KBM-7 (cell line): ENCODE measurements around the gene RGMA.
A peak's percentile ranks its signal among the peaks of the same experiment; 100 is the strongest.

ENCODE experiments used
- DNase-seq: peaks from one replicate; pipeline ENCODE4 v3.0.0-alpha.2; 2015
- in situ Hi-C: fragments of 300-500 bp; cut with MboI; formaldehyde crosslinking; loops from 2 replicates; pipeline ENCODE4 v1.14.3; 2020; ENCODE audit warnings: low sequenced_read_pairs, low pct_unique_long_range_greater_than_20kb, mixed read lengths

The RGMA gene

DNA sequence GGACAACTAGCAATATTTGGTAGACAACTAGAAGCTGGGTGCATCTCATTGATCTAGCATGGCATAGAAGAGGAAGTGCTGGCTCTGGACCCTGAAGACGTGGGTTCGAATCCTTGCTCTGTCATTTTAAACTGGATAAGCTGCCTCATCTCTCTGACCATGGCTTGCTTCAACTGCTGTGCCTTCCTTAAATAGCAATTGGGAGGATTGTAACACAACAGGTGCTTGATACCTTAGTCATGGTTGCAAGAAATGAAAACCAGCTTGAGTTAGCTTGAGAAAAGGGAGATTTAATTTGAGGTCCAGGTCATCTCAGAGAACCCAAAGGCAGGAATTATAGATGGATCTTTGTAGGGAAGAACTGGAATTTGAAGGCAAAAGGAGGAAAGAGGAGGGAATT, 14.8 kb upstream of the RGMA start:
- in situ Hi-C loops = no loop called here
- DNase-seq = no peak

DNA sequence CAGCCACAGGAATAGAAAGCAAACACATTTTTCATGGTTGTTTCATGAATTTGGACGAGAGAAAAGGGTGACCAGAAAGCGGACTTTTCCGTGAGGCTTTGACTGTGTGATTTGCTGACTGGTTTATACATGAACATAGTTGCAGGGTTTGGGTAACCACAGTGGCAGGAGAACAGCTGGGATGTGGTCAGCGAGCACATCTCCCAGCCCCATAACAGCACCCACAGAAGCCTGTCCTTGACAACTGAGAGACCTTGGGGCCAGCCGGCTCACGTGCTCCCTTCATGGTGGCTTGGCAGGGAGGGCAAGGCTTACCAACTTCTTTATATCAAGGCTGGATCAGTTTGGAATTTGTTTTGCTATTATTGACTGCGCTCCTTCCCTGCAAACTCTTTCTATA, 13.2 kb upstream of the RGMA start:
- DNase-seq = no peak
- in situ Hi-C loops = no loop called here

DNA sequence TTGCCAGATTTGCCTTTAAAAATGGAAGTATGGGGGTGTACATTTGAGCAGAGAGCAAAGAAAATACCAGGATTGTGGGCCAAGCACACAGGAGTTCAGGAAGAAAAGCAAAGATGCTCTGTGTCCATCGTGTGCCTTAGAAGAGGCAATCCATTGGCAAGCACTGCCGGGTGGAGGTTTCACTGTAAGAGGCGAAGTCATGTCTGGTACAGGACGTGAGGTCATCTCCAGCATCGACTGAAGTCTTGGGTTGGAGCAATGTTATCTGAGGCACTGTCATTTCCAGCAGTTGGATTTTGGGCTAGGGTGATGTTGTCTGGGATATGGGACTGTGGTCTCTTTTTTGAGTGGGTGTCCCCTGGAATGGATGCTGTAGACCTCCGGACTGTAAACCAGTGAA, 4.8 kb upstream of the RGMA start:
- DNase-seq = no peak
- in situ Hi-C loops = no loop called here

DNA sequence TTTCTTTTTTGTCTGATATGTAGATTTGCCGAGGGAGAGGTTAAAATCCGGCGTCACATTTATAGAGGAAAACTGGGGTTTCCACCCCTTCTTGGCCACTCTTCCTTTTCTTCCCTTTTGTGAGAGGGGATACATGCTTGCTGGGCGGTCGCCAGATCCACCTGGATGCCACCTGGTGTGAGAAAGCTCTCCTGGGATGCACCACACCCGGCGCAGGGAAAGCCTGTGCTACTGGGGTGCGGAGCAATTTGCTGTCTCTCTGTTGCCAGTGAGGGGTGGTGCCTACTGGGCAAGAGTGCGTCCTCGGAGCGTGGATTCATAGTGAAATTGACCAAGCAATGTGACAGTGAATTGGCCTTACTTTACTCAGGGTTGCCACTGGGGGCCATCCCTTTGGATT, 2.5 kb upstream of the RGMA start:
- no peak for DNase-seq
- in situ Hi-C loops = no loop called here

DNA sequence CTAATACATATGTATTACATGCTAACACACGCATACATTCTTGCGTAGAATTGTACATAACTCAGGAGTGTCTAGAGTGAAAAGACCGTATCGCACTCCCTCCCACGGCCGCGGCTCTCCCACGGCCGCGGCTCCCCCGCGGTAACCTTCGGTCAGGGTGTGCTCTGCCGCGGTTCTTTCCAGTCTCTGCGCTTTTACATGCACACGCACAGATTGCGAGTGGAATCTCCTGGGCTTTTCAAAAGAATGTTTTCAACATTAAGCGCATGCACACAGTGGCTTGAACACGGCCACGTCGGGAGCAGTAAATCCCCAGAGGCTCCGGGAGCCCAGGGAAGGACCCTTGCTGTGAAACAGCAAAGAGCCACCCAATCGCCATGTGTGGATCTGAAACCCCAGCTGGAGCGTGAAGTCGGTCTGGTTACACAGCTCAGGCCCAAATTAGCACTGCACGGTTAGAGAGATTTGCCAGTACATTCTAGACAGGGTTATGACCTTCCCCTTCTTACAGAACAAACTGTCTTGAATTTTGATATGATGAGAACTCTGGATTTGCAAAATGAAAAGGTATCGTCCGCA, 805 bp upstream of the RGMA start:
- in situ Hi-C loops = no loop called here
- no peak for DNase-seq

DNA sequence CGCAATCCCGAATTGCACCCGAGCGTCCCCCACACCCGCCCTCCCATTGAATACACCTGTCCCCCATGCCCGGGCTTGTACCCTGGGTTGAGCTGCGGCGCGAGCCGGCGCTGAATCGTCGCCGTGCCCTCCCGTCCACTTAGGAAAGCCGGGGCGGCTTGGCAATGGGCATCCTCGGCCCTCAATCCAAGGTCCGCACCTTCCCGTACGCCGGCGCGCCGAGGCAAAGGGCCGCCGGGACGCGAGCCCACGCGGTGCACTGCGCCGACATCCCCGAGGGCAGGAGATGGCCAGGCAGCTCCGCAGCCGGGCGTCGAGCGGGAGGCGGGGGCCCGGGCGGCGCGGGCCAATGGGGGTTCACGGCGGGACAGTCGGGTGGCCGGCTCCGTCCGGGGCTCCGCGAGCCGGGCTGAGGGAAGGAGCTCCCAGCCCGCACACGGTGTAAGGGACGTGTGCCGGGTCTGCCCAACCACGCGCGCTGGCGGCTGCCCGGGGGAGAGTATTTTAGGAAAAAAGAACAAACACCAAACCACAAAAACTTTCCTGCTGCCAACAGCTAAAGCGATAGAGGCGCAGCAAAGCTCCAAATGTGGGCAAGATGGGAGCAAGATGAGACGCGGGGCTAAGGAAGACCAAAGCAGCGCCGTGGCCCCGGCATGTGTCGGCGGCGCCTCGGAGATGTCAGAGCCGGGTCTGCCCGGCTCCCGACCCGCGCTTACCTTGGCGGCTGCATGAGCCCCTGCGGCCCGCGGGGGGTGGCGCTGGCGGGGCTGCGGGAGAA, 621 bp downstream of the RGMA start:
- in situ Hi-C loops = no loop called here

DNA sequence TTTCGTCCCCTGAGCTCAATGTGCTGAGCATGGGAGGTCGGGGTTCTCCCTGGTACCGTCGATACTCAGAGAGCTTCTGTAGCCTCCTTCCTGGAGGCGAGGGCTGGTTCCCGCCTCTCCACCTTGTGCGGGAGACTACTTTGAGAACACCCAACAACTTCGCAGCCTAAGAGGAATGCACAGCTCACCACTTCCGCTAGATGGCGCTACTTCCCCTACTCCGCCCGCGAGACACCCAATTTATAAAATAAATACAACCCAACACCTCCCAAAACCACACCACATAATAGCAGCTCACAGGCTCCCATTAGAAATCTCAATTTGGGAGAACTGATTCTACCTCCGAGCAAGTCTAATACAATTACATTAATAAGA, 1.2 kb downstream of the RGMA start:
- DNase-seq = peak; percentile 93
- in situ Hi-C loops = no loop called here

More for the DNA sequence above, 621 bp downstream of the RGMA start:
- peak; percentile 32 for DNase-seq

DNA sequence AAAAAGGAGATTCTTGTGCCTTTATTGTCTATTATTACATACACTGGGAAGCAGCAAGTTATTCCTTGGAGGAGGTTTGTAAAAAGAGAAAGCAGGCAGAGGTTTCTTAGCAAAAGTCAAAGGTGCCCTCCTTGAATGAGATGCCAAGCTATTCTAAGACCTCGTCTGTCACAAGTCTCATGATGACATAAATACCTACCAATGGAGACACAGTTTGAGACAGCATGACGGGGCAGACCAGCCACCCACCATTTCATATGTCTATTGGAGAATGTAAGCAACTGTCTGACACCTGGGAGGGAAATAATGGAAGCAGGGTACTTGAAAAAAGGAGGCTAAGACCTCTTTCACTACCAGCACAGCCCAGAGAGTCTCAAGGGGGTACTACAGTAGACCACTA, 2.2 kb downstream of the RGMA start:
- no peak for DNase-seq
- in situ Hi-C loops = no loop called here

DNA sequence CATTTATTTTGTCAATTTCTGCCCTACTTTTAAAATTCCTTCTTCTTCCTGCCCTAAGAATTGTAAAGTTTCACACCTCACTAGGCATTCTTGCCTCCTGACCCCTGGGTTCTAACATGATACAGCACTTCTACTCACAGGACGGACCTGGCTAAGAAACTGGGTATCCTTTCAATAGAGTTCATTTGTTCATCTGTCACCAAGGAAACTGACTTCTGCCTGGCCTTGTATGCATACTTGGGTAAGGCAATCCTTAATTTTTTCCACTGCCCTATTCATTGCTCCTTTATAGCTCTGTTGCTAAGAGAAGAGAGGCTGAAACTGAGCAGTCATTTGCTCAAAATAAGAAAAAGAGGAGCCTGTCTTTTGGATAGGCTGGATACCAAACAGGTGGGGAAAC, 3.3 kb downstream of the RGMA start:
- DNase-seq = no peak

DNA sequence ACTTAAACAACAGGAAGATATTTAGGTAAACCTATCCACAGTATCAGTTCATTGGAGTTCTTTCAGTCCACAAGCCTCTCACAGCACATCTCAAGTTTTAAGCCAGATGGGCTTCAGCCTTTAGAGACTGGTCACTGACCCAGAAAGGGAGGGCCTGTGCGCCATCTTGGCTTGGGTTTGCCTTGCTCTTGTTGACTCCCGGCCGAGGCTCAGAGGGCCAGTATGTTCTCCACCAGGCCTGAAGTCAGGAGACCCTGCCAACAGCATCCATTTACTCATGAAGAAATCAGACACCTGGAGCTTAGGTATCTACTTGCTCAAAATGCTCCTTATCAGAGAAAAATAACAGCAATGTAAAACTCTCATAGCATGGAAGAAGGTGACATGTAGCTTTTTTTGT, 6.2 kb downstream of the RGMA start:
- in situ Hi-C loops = no loop called here
- DNase-seq = no peak

More for the DNA sequence above, 3.3 kb downstream of the RGMA start:
- in situ Hi-C loops = no loop called here

DNA sequence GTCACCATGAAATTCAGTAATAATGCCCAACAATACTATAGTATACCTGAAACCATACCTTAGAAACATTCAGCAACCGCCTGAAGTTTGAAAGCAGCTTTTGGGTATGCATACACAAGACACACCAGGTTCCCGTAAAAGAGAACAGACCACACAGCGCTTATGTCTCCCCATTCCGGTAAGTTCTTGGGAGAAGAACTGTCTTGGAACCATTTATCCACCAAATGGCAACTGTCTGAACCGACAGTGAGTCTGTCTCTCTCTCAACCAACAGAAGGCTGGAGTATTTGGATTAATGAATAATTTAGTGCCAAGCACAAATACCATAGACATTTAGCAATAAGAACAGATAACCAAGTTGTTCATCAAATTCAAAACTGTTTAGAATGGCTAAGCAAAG, 7.6 kb downstream of the RGMA start:
- in situ Hi-C loops = no loop called here
- no peak for DNase-seq

DNA sequence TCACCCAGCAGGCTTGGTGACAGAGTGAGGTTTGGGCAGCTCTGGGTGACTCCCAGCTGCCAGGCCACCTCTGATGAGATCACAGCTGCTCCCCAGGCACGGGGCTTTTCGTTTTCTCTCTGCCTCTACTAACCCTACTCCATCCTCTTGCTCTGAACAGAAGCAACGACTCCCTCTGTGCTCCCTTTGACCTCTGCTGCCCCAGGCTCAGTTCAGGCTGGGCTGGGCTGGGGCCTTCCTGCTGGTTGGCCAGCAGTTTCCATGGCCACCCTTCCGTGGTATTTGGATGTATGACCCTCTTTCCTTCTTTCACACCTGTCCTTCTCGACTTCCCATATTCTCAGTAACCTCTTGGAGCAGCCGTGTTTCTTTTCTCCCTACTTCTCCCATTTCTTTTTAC, 8.6 kb downstream of the RGMA start:
- no peak for DNase-seq
- in situ Hi-C loops = no loop called here

DNA sequence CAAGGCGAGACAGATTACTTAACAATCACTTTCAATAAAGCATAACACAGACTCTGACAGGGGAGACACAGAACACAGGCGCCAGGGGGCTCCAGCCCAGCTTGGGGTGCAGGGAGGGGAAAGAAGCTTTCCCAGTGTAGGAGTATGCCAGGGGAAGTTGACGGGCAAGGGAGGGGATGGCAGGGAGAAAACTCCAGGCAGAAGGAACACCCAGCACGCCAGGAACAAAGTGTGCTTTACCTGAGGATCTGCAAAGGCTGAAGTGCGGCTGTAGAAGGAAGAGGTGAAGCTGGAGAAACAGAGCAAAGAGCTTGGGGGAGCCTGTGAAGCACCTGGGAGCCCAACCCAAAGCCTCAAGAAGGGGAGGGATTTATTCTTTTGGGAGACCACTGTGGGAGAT, 12.1 kb downstream of the RGMA start:
- no peak for DNase-seq
- in situ Hi-C loops = no loop called here

DNA sequence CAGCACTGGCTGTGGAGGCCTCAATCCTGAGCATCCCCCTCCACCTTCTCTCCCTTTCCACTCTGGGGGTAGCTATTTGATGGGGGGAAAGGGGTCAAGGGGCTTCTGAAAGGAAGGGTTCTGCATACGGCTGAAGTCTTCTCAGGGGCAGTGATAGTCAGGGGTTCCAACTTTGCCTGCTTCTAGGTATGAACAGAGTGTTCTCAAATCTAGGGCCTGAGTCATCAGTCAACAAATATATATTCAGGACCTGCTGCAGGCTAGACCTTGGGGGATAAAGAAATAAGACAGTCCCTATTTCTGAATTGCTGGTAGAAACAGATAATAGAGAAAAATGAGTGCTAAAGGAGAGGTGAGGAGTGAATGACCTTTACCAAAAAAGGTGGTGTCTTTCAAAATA, 12.8 kb downstream of the RGMA start:
- in situ Hi-C loops = no loop called here
- no peak for DNase-seq

DNA sequence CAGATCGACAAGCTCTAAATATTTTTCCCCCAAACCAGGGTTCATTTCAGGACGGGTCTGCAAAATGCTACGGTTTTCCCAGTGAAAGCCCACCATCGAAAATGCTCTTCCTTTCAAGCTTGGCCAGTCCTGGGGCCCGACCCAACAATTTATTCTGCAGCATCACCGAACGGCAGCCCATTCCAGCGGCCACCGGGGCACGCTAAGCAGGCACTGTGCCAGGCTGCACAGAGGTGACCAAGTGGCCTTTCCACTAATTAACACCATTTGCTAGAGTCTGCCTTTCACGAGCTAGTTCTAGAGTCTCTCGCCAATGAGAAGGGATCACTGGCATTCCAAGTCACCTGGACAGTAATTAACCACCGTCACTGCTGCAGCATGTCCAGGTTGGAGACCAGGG, 14.4 kb downstream of the RGMA start:
- in situ Hi-C loops = no loop called here
- DNase-seq = no peak

DNA sequence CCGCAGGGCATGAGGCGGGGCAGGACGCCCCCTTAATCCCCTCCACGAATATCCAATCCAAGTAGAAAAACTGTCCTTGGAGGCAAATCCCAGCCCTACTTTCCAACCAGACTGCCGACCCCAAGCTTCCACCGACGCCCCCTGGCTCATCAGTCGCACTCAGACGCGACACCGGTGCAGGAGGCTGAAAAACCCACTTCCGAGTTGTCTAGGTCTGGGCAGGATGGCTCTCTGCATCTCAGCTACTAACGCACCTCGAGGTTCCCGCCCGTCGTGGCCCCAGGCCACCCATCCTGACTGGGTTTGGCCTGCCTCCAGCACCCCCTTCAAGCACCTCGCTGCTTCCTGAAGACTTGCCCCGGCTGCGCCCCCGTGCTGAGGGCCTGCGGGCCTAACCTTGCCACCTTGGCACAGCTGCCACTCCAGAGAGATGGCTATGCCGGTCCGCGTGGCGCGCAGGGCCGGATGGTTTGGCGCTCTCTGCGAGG, 15.5 kb downstream of the RGMA start:
- no peak for DNase-seq
- in situ Hi-C loops = no loop called here

DNA sequence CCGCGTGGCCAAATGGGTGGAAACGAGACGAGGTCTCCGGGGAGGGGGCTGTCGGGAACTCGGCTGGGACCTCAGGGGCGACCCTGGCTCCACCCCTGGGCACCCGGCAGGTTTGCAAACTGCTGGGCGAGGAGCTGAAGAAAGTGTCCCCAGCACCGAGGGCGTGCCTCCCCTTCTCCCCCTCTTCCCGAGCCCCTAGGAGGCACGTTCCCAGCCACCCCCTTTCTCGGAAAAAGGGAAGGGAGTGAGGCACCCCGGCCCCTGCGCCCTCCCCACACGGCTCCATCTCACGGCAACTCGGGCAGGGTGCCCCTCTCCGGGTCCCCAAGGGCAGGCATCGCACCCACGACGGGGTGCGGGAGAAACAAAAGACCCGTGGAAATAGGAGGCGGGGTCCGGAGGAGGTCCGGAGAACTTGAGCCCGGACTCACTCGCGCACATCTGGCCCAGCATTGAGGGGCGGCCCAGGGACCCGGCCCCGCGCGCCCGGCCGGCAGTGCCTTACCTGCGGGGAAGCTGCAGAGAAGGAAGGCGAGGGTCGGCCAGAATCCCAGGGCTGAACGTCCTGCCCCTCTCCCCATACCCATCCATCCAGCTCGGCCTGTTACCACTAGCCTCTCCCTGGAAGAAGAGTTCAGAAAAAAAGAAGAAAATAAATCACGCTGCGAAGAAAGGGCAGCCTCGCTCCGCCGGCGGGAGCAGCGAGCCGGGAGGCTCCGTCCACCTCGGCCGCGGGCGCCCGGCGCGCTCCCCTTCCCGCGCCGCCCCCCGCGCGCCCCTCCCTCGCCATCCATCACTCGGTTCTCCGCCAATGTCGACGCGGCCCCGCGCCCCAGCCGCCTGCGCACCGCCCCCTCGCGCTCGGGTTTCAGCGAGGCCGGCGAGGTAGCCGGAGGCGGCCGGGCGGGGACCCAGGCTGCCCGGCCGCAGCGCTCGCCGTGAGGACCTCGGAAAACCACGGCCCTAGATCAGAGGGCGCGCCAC, 16.3 kb downstream of the RGMA start:
- DNase-seq = peak; percentile 24
- in situ Hi-C loops = no loop called here

DNA sequence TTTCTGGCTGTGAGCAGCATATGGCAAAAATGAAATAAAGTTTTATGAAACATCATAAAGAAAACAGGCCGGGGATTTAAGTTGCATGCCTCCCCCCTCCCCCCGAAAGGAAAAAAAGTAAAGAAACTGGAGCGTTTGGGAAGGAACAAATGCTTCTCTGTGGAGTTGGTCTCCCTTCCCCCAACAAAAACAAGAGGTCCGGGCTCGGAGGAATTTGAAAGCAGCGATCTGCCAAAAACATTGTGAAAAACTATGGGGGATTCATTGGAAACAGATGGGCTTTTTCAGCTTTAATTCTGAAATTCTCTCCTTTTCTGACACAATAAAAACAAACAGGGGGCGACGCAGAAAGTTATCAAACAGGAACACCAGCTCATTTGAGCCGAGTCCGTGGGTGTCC, 17.0 kb downstream of the RGMA start:
- DNase-seq = no peak
- in situ Hi-C loops = no loop called here

DNA sequence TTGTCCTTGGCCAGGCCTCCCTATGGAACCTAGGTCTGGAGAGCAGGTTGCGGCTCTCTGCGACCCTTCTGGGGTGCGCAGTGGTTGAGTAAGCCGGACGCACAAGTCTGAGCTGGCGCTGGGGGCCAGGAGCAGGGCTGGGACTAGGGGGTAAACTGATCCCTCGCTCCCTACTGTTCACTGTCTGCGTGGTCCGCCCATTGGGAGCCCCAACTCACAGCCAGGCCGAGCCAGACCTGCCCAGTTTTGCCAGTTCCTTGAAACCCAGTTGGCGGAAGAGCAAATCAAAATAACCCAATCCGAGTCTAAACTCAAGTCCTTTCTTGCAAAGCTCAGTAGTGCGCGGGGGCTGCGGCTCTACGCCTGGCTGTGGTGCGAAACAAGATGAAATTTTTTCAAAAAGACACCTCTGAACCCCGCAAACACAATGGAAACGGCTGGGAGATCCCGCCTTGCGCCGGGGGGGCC, 17.5 kb downstream of the RGMA start:
- no peak for DNase-seq
- in situ Hi-C loops = no loop called here
